Measurements from ENCODE around the gene GPHB5. TPM values are rescaled to one million over a fixed set of nuclear protein-coding genes. Genes with fewer than 3 reads are reported as not detected.
"Not testable (repeated sequence)": the region's sequence is repeated elsewhere in the genome, so short reads cannot be mapped to it uniquely, and the experiment has no call there.

GPHB5 gene
- total and polyA plus RNA-seq, 2 experiments from 2014 or later: not detected

GRCh38 chr14:63286071-63286470 lies 32.7 kb downstream of the GPHB5 start:
- Histone ChIP-seq H3F3A (ENCODE audit: insufficient read depth) (no peaks in the 10 kb centered on the region), H3K9me2 (ENCODE audit: insufficient read depth) (no peaks in the 10 kb centered on the region), H4K20me1 (ENCODE audit: insufficient read depth) (no peaks in the 10 kb centered on the region), H3K36me3 (ENCODE audit: low read depth) (no peaks in the 10 kb centered on the region), H3K4me3 (no peak overlapping the region), H3K9me3 (ENCODE audit: low read depth) (no peaks in the 10 kb centered on the region), H3K4me2 (ENCODE audit: unreplicated experiment) (no peak overlapping the region), H3K9ac (no peak overlapping the region), H3K27me3 (replicated peaks; ENCODE audit: insufficient read depth) (no peaks in the 10 kb centered on the region), H3K27ac (no peak overlapping the region), H2AFZ (no peak overlapping the region), H3K4me1 (ENCODE audit: insufficient read depth) (0 out of 2 replicates have a peak, but pooled peaks cover 3% of the 10 kb centered on the region), H3K79me2 (ENCODE audit: insufficient read depth) (no peaks in the 10 kb centered on the region)
- in situ Hi-C loops (cut with MboI): loop anchor here (10.0 kb wide), 1 partner anchor 111 kb away; no protein-coding TSS in a partner anchor
- DNase-seq: no peak
- TF ChIP-seq EZH2phosphoT487 (IDR thresholded peaks at IDR 0.05; ENCODE audit: insufficient read depth, low read depth) (no peak), EZH2 (IDR thresholded peaks at IDR 0.05; ENCODE audit: insufficient read depth, poor library complexity, severe bottlenecking) (no peak)
- WGBS, 2 experiments (ENCODE audit: low coverage in 1 of 2, low lambda C conversion rate in 2 of 2, missing lambda C conversion rate in 2 of 2): 78 to 85% methylated on average over 2 of the region's 2 CpGs

DNA sequence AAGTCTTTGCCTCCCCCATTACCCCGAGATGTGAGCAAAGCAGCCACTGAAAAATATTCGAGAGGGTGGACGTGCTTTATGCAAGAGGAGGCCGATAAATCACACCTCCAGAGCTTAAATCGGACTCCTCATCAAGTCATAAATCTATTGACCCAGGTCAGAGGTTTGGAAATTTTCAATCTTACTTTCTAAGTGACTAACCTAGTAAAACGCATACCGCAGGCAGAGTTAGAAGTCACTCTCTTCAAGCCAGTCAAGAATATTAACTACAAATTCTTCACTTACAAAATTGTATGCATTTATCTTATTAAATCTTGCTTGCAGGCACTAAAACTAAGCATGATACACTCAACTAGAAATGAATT lies 34.9 kb downstream of the GPHB5 start:
- H3K79me2 ChIP-seq (ENCODE audit: insufficient read depth): no peaks in the 10 kb centered on the region
- no peak overlapping the region for H3K27ac ChIP-seq
- no peaks in the 10 kb centered on the region for H4K20me1 ChIP-seq (ENCODE audit: insufficient read depth)
- WGBS, 2 experiments (ENCODE audit: low coverage in 1 of 2, low lambda C conversion rate in 2 of 2, missing lambda C conversion rate in 2 of 2): 25 to 27% methylated on average over 7 of the region's 7 CpGs
- TF ChIP-seq EZH2 (IDR thresholded peaks at IDR 0.05; ENCODE audit: insufficient read depth, poor library complexity, severe bottlenecking) (no peak), EZH2phosphoT487 (IDR thresholded peaks at IDR 0.05; ENCODE audit: insufficient read depth, low read depth) (no peak)
- H3F3A ChIP-seq (ENCODE audit: insufficient read depth): no peaks in the 10 kb centered on the region
- no peak overlapping the region for H3K4me3 ChIP-seq
- DNase-seq: no peak
- no peaks in the 10 kb centered on the region for H3K9me2 ChIP-seq (ENCODE audit: insufficient read depth)
- in situ Hi-C loops (cut with MboI): loop anchor here (10.0 kb wide), 1 partner anchor 109 kb away; no protein-coding TSS in a partner anchor
- H3K9ac ChIP-seq: no peak overlapping the region
- H3K4me2 ChIP-seq (ENCODE audit: unreplicated experiment): no peak overlapping the region
- H3K4me1 ChIP-seq (ENCODE audit: insufficient read depth): no peaks in the 10 kb centered on the region
- H3K27me3 ChIP-seq (replicated peaks; ENCODE audit: insufficient read depth): no peaks in the 10 kb centered on the region
- H3K9me3 ChIP-seq (ENCODE audit: low read depth): no peaks in the 10 kb centered on the region
- no peaks in the 10 kb centered on the region for H3K36me3 ChIP-seq (ENCODE audit: low read depth)
- peak overlapping the region; percentile 75; the same call in 1 of the 2 replicates for H2AFZ ChIP-seq

DNA sequence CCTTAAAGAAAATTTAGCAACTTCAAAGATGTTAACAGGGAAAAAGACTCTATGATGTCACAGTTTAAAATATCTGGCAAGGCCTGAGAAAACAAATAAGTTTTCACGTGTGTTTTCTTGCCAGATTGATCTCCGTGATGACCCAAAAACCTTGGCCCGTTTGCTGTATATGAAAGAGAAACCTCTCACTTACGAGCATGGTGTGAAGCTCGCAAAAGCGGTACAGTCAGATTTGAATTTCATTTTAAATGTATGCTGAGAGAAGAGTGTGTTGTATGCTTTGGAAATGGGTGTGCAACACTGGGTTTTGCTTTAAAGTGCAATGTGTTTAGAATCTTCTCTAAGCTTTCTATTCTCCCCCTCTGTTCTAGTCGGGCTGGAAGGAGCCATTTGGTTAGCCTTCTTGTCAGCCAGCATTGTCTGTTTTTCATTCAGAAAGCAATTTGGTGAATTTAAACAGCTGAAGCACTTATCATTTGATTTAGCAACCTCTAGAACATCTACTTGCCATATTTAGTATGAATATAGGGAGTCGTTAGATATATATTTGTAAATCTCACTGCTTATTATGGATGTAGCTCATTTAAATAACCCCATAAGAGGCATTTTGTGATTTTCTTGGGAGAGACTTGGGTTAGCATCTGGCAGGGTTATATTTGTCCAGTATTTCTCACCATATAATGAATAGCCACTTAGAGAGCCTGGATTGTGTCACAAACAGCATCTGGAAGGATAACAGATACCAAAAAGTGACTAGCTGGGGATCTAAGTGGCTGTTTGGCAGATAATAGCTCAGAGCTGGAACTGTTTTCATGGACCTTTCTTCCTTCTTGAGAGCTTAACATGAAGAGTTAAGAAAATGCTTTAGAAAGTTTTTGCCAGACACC lies 35.5 kb downstream of the GPHB5 start:
- no peaks in the 10 kb centered on the region for H3K9me2 ChIP-seq (ENCODE audit: insufficient read depth)
- 0 out of 2 replicates have a peak overlapping the region, but pooled peaks have one; percentile 15 for H3K9ac ChIP-seq
- peak overlapping the region; percentile 75 for H2AFZ ChIP-seq
- DNase-seq: peak; percentile 22
- no peaks in the 10 kb centered on the region for H4K20me1 ChIP-seq (ENCODE audit: insufficient read depth)
- no peaks in the 10 kb centered on the region for H3K36me3 ChIP-seq (ENCODE audit: low read depth)
- peak overlapping the region; percentile 54 for H3K4me3 ChIP-seq
- peak overlapping the region; percentile 63 for H3K4me2 ChIP-seq (ENCODE audit: unreplicated experiment)
- H3K9me3 ChIP-seq (ENCODE audit: low read depth): no peaks in the 10 kb centered on the region
- in situ Hi-C loops (cut with MboI): loop anchor here (10.0 kb wide), 1 partner anchor 108 kb away; no protein-coding TSS in a partner anchor
- H3K4me1 ChIP-seq (ENCODE audit: insufficient read depth): no peaks in the 10 kb centered on the region
- no peak for TF ChIP-seq EZH2 (IDR thresholded peaks at IDR 0.05; ENCODE audit: insufficient read depth, poor library complexity, severe bottlenecking)
- TF ChIP-seq EZH2phosphoT487 (IDR thresholded peaks at IDR 0.05; ENCODE audit: insufficient read depth, low read depth): no peak
- no peaks in the 10 kb centered on the region for H3K27me3 ChIP-seq (replicated peaks; ENCODE audit: insufficient read depth)
- 8 to 17% methylated on average over 8 of the region's 8 CpGs for WGBS, 2 experiments (ENCODE audit: low coverage in 1 of 2, low lambda C conversion rate in 2 of 2, missing lambda C conversion rate in 2 of 2)
- H3K27ac ChIP-seq: no peak overlapping the region
- no peaks in the 10 kb centered on the region for H3K79me2 ChIP-seq (ENCODE audit: insufficient read depth)
- no peaks in the 10 kb centered on the region for H3F3A ChIP-seq (ENCODE audit: insufficient read depth)

DNA sequence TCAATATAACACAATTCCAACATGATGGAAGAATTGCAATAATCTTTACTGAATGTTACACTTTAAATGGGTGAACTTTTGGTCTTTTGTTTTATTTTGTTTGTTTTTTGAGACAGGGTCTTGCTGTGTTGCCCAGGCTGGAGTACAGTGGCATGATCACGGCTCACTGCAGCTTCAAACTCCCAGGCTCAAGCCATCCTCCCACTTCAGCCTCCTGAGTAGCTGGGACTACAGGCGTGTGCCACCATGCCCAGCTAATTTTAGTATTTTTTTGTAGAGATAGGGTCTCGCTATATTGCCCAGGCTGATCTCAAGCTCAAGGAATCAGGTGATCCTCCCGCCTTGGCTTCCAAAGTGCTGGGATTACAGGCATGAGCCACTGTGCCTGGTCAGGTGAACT lies 38.8 kb downstream of the GPHB5 start:
- not testable (repeated sequence) for H3K27ac ChIP-seq; H3F3A ChIP-seq (ENCODE audit: insufficient read depth); H3K4me1 ChIP-seq (ENCODE audit: insufficient read depth); H3K79me2 ChIP-seq (ENCODE audit: insufficient read depth); H3K27me3 ChIP-seq (replicated peaks; ENCODE audit: insufficient read depth); H3K4me3 ChIP-seq; H4K20me1 ChIP-seq (ENCODE audit: insufficient read depth); H3K9ac ChIP-seq; H2AFZ ChIP-seq; DNase-seq; H3K36me3 ChIP-seq (ENCODE audit: low read depth); H3K9me2 ChIP-seq (ENCODE audit: insufficient read depth); H3K9me3 ChIP-seq (ENCODE audit: low read depth); H3K4me2 ChIP-seq (ENCODE audit: unreplicated experiment)
- WGBS, 2 experiments (ENCODE audit: low coverage in 1 of 2, low lambda C conversion rate in 2 of 2, missing lambda C conversion rate in 2 of 2): 76 to 79% methylated on average over 4 of the region's 4 CpGs
- in situ Hi-C loops (cut with MboI): loop anchor here (10.0 kb wide), 2 partner anchors 105 to 1115 kb away; no protein-coding TSS in a partner anchor

All from GM23248 (cell line).